IPS-18a (cell line): Measurements from ENCODE around the gene HOXB9.

Experiments
- H3K27ac ChIP-seq: one replicate; pipeline ENCODE4 v1.5.1; 2013; ENCODE audit warnings: low read length
- H3K27me3 ChIP-seq: one replicate; pipeline ENCODE4 v1.6.1; 2013; ENCODE audit warnings: mild to moderate bottlenecking, low read length; ENCODE audit not compliant: control insufficient read depth, insufficient read depth
- H3K36me3 ChIP-seq: one replicate; pipeline ENCODE4 v1.6.1; 2013; ENCODE audit warnings: low read depth, low read length; ENCODE audit not compliant: control insufficient read depth
- H3K4me1 ChIP-seq: one replicate; pipeline ENCODE4 v1.6.1; 2013; ENCODE audit warnings: low read depth, low read length; ENCODE audit not compliant: control insufficient read depth
- H3K4me3 ChIP-seq: one replicate; pipeline ENCODE4 v1.5.1; 2013; ENCODE audit warnings: low read length
- H3K9ac ChIP-seq: one replicate; pipeline ENCODE4 v1.6.1; 2013; ENCODE audit warnings: mild to moderate bottlenecking, low read length, moderate library complexity
- H3K9me3 ChIP-seq: one replicate; pipeline ENCODE4 v1.6.1; 2013; ENCODE audit warnings: low read depth, low read length; ENCODE audit not compliant: control insufficient read depth

Gene HOXB9

DNA sequence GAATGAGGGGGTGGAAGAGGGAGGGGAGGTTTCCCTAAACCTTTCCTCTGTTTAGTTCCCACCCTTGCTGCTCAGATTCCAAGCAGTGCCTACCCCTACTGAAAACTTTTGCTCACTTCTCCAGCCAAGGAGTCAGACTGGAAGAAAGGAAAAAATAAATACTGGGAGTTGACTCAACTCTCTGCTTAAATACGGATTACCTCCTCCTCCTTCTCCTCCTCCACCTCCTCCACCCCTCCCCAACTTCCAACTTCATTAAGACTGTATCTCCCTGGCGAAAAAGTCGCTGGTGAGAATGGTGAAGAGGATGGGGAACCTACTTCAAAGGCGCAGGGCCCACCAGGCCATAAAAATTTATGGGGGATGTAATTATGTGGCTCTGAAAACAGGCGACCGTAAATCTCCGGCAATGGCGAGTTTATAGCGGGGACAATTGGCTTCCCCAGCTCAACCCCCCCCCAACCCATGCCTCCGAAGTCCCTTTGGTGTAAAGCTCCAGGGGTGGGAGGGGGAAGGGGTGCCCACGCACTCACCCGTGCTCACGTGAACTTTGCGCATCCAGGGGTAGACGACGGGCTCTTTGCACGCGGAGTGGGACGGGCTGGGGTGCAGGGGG, 48.7 kb downstream of the HOXB9 start:
- H3K9ac ChIP-seq, result no peak overlapping the region
- no peaks in the 10 kb centered on the region for H3K4me1 ChIP-seq
- H3K9me3 ChIP-seq, result no peaks in the 10 kb centered on the region
- no peak overlapping the region for H3K27ac ChIP-seq
- no peaks in the 10 kb centered on the region for H3K36me3 ChIP-seq
- peaks cover 100% of the 10 kb centered on the region for H3K27me3 ChIP-seq
- H3K4me3 ChIP-seq, result no peak overlapping the region

DNA sequence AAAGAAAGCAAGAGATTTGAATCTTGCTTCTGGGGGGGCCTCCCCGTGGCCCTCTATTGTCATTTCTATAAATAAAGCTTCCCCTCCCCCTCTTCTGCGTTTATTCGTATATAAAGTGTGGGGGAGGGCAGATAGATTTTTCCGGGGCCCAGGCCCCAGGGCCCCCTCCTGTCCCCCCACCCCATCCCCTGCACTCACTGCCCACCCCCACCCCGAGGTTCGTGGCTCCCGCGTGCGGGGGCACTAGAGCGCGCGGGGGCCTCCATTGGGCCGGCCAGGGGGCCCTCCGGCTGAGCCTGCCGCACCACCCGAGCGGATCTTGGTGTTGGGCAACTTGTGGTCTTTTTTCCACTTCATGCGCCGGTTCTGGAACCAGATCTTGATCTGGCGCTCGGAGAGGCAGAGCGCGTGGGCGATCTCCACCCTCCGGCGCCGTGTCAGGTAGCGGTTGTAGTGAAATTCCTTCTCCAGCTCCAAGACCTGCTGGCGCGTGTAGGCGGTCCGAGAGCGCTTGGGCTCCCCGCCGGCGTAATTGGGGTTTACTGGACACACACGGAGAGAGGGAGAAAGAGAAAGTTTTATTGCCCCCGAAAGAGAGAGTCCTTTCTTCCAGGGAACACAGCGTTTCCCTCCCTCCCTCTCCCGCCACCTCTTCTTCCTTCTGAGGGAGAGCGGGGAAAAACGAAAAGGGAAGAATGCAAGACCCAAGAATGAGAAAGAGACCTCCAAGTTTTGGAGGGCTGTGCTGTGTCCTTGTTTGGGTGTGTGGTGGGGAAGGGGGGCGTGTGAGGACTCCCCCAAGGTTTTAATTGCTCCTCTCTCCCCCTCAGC, 49.5 kb downstream of the HOXB9 start:
- Histone ChIP-seq H3K36me3 (no peaks in the 10 kb centered on the region), H3K4me1 (no peaks in the 10 kb centered on the region), H3K9ac (no peak overlapping the region), H3K4me3 (no peak overlapping the region), H3K9me3 (no peaks in the 10 kb centered on the region), H3K27ac (no peak overlapping the region), H3K27me3 (peaks cover 100% of the 10 kb centered on the region)

DNA sequence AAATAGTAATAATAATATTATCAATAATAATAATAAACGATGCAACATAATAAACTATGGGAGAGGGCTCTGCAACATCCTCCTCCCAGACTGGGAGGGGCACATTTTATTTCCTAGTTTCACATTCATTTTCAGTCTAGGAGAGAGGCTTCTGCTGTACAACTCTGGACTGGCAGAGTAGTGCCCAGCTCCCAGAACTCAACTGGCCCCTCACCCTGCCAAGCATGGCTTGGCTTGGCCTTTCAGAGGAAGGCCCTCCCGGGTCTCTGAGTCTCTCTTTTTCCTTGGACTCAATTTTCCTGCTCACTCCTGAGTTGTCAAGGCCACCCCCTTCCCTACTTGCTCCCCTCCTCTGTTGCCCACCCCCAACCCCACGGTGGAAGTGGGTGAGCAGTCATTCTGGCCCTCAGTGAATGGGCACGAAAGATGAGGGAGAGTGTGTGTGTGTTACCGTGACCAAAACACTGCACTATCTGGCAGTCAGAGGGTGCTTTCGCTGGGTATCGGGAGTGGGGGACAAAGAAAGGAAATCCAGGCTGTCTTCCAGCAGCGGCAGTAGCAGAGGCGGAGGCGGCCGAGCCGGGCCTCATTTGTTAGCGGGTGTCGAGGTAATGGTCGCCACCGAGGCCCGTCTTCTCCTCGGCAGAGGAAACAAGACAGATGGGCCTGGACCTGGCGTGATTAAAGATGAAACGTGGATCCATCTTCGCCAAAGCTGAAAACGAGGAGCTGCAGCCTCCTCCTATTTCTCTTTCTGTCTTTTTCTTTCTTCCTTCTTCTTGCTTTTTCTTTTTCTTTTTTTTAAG, 50.3 kb downstream of the HOXB9 start:
- Histone ChIP-seq H3K27me3 (peaks cover 100% of the 10 kb centered on the region), H3K27ac (no peak overlapping the region), H3K9me3 (no peaks in the 10 kb centered on the region), H3K36me3 (no peaks in the 10 kb centered on the region), H3K4me1 (no peaks in the 10 kb centered on the region), H3K4me3 (no peak overlapping the region), H3K9ac (no peak overlapping the region)

DNA sequence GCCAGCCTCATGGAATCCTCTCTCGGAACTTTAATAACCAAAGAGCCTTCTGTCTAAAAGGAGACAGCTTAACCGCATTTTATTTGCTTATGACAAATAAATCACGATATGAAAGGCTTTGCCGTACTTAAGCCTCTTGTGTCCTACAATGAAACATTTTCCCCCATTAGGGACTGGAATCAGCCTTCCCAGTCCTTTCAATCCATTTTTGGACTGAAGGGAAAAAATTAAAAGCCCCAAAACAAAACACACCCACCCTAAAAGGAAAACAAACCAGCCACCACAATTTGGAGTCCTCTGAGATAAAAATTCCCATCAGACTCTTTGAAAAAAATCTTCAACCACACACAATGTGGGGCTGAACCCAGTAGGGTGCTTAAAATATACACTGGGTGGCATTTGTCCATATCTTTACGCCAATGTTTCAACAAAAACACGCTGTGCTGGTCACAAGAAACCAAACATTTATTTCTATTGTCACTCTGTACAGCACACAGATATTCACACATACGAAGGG, 51.0 kb downstream of the HOXB9 start:
- H3K4me1 ChIP-seq, result no peaks in the 10 kb centered on the region

DNA sequence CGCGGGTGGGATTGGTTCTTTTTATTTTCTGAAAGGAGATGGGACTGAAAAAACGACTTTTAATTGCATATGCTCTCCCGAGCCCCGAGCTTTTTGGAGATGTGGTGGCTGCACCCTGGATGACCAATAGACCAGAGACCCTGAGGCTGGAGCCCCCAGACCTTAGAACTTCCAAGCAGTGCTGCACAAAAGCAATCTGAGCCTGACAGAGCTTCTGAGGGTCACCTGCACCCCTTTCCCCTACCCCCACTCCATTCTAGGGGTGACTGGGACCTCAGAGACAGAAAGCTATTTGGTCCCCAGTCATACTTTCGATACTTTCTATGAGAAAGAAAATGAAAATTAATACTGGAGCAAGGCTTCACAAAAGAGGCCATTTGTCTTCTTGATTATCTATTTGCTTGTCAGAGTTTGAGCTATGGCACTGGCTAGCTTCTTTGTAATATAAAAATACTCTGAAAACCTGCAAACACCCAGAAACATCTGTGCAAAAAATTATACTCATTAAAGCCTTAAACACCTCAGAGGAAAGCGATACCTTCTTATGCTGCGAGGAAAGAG, 51.6 kb downstream of the HOXB9 start:
- no peaks in the 10 kb centered on the region for H3K4me1 ChIP-seq
- no peak overlapping the region for H3K27ac ChIP-seq
- H3K4me3 ChIP-seq, result no peak overlapping the region
- H3K9me3 ChIP-seq, result no peaks in the 10 kb centered on the region
- H3K27me3 ChIP-seq, result peaks cover 100% of the 10 kb centered on the region
- no peaks in the 10 kb centered on the region for H3K36me3 ChIP-seq
- H3K9ac ChIP-seq, result no peak overlapping the region

More for the DNA sequence above, 51.0 kb downstream of the HOXB9 start:
- H3K4me3 ChIP-seq, result no peak overlapping the region
- no peaks in the 10 kb centered on the region for H3K9me3 ChIP-seq
- H3K27ac ChIP-seq, result no peak overlapping the region
- H3K27me3 ChIP-seq, result peaks cover 100% of the 10 kb centered on the region
- H3K36me3 ChIP-seq, result no peaks in the 10 kb centered on the region
- H3K9ac ChIP-seq, result no peak overlapping the region

DNA sequence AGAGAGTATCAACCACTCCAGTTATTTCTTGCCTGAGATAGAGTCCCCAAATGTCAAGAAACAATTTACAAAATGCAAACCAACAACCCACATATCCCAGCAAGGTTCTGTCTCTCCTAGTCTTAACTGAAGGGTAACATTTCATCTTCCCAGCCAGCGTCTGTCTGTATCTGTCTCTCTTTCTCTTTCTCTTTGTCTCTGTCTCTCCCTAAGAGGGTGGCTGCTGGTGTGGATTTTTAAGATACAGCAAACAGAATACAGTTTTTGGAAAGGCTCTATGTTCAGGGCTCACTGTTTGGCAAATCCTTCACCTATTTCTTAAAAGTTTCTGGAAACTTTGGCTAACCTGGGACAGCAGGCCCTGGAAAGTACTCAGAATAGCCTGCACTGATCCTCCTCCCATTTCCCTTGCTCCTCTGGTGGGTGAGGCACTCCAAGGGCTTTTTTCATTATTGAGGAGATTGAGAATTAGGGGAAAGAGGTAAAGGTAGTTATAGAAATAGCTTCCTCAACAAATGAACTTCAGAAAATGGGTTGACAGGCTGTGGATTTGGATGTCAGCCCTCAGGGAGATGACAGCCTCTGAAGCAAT, 54.2 kb downstream of the HOXB9 start:
- peaks cover 100% of the 10 kb centered on the region for H3K27me3 ChIP-seq
- no peak overlapping the region for H3K27ac ChIP-seq

More for the DNA sequence above, 54.2 kb downstream of the HOXB9 start:
- H3K36me3 ChIP-seq, result no peaks in the 10 kb centered on the region
- H3K4me1 ChIP-seq, result peaks cover 4% of the 10 kb centered on the region
- H3K9ac ChIP-seq, result no peak overlapping the region
- no peaks in the 10 kb centered on the region for H3K9me3 ChIP-seq
- no peak overlapping the region for H3K4me3 ChIP-seq
